PC-3 (cell line): ENCODE results near the gene HOXC10. TPM values are rescaled to one million over a fixed set of nuclear protein-coding genes. Genes with fewer than 3 reads are reported as not detected.

Experiments
- ATAC-seq: fragments of 200-7000 bp; cut with Tn5 transposase; 2 replicates; pipeline ENCODE4 v1.9.1; 2020; ENCODE audit warnings: mild to moderate bottlenecking, moderate library complexity
- BruUV-seq: library from RNA; stranded (reverse); fragments of 400-500 nt; replicated peaks from 2 replicates; lab custom pipeline; 2021; lab: Mats Ljungman, UMichigan
- CTCF ChIA-PET: fragments of 300-600 bp; sonication (Branson Sonifier 250); formaldehyde crosslinking; loops from one replicate; lab custom pipeline; 2022; ENCODE audit warnings: antibody characterized with exemption; lab: Charles Lee
- POLR2A ChIA-PET: fragments of 300-600 bp; sonication (Branson Sonifier 250); formaldehyde crosslinking; loops from one replicate; lab custom pipeline; 2022; ENCODE audit warnings: antibody characterized with exemption; ENCODE audit not compliant: unreplicated experiment; lab: Charles Lee
- DNase-seq: peaks from one replicate; pipeline ENCODE4 v3.0.0-alpha.2; 2015
- H2AFZ ChIP-seq: fragments of 300-600 bp; sonication (generic); 2 replicates; pipeline ENCODE4 v1.6.0; 2016; ENCODE audit warnings: antibody characterized with exemption, low read length
- H3F3A ChIP-seq: fragments of 300-600 bp; sonication (generic); one replicate; pipeline ENCODE4 v1.6.0; 2017; ENCODE audit warnings: antibody characterized with exemption, low read length, control low read depth, mild to moderate bottlenecking; ENCODE audit not compliant: unreplicated experiment
- H3K27ac ChIP-seq: fragments of 300-600 bp; sonication (generic); 2 replicates; pipeline ENCODE4 v1.5.1; 2016; ENCODE audit warnings: mild to moderate bottlenecking, low read length
- H3K27me3 ChIP-seq: fragments of 300-600 bp; sonication (generic); 2 replicates; pipeline ENCODE4 v1.6.1; 2016; ENCODE audit warnings: low read length, mixed read lengths
- H3K36me3 ChIP-seq: fragments of 300-600 bp; sonication (generic); 2 replicates; pipeline ENCODE4 v1.6.1; 2016; ENCODE audit warnings: low read depth, mixed run types, low read length, mixed read lengths
- H3K4me1 ChIP-seq: fragments of 300-600 bp; sonication (generic); 2 replicates; pipeline ENCODE4 v1.5.1; 2016; ENCODE audit warnings: low read length; ENCODE audit not compliant: insufficient read depth
- H3K4me2 ChIP-seq: fragments of 300-600 bp; sonication (generic); 2 replicates; pipeline ENCODE4 v1.6.0; 2016; ENCODE audit warnings: low read length
- H3K4me3 ChIP-seq: fragments of 300-600 bp; sonication (generic); 2 replicates; pipeline ENCODE4 v1.5.1; 2016; ENCODE audit warnings: mild to moderate bottlenecking, low read length, mixed read lengths
- H3K79me2 ChIP-seq: fragments of 300-600 bp; sonication (generic); 2 replicates; pipeline ENCODE4 v1.6.1; 2017; ENCODE audit warnings: low read length, mixed read lengths
- H3K9ac ChIP-seq: fragments of 300-600 bp; sonication (generic); 2 replicates; pipeline ENCODE4 v1.6.0; 2016; ENCODE audit warnings: mild to moderate bottlenecking, low read length
- H3K9me2 ChIP-seq: fragments of 300-600 bp; sonication (generic); replicated peaks from 2 replicates; pipeline ENCODE4 v1.6.1; 2016; ENCODE audit warnings: mixed run types, low read length, mixed read lengths
- H3K9me3 ChIP-seq: fragments of 300-600 bp; sonication (generic); 2 replicates; pipeline ENCODE4 v1.6.1; 2016; ENCODE audit warnings: low read length, mixed read lengths
- H4K20me1 ChIP-seq: fragments of 300-600 bp; sonication (generic); 2 replicates; pipeline ENCODE4 v1.6.1; 2016; ENCODE audit warnings: low read length, mixed read lengths
- CTCF ChIP-seq: fragments of 300-600 bp; sonication (generic); conservative IDR thresholded peaks from 2 replicates; pipeline ENCODE4 v1.5.1; 2017; ENCODE audit warnings: antibody characterized with exemption, low read depth, mild to moderate bottlenecking, low read length
- EZH2 ChIP-seq: fragments of 300-600 bp; sonication (generic); IDR thresholded peaks from one replicate; pipeline ENCODE4 v1.6.1; 2017; ENCODE audit warnings: antibody characterized with exemption, mild to moderate bottlenecking, low read length; ENCODE audit not compliant: unreplicated experiment
- EZH2phosphoT487 ChIP-seq: fragments of 300-600 bp; sonication (generic); IDR thresholded peaks from 2 replicates; pipeline ENCODE4 v1.6.1; 2018; ENCODE audit warnings: mild to moderate bottlenecking, antibody characterized with exemption, low read length, borderline replicate concordance
- intact Hi-C: fragments of 100-400 bp; cut with micrococcal nuclease; formaldehyde crosslinking; loops from 2 replicates; pipeline ENCODE4 v1.9.0; 2023
- total RNA-seq: library from RNA; depleted of rRNA; stranded (reverse); fragments of >200 nt; gene quantifications from 2 replicates; pipeline ENCODE4 v1.2.3, GENCODE V29; 2014

The HOXC10 gene
- total RNA-seq, 1 experiment from 2014 or later, result 0.69 TPM

- DNase-seq (no peak), ATAC-seq (no peak)
- H3K36me3 ChIP-seq, result no peaks in the 10 kb centered on the region
- no peak overlapping the region for H3K9ac ChIP-seq
- TF ChIP-seq EZH2 (no peak), CTCF (no peak), EZH2phosphoT487 (no peak)
- H3K9me3 ChIP-seq, result no peaks in the 10 kb centered on the region
- ChIA-PET POLR2A (no interaction called here), CTCF (interaction anchor here (0.5 kb wide), 1 partner anchor 15 kb away, joined by 7 read pairs; the partner anchor contains the start of gene HOXC8)
- no peak overlapping the region for H3K4me2 ChIP-seq
- H3K79me2 ChIP-seq, result peaks cover 81% of the 10 kb centered on the region
- no peaks in the 10 kb centered on the region for H3K27me3 ChIP-seq
- no peaks in the 10 kb centered on the region for H3K9me2 ChIP-seq
- H3K27ac ChIP-seq, result no peak overlapping the region
- no peaks in the 10 kb centered on the region for H4K20me1 ChIP-seq
- no peaks in the 10 kb centered on the region for H3F3A ChIP-seq
- no TSS peak for BruUV-seq
- H2AFZ ChIP-seq, result no peak overlapping the region
- intact Hi-C loops, result no loop called here
- no peak overlapping the region for H3K4me3 ChIP-seq
- peaks cover 10% of the 10 kb centered on the region for H3K4me1 ChIP-seq
These were observed 39.2 kb downstream of the HOXC10 start for GRCh38 chr12:54024127-54024526.

- Histone ChIP-seq H3K4me1 (peaks cover 10% of the 10 kb centered on the region), H3K9ac (no peak overlapping the region), H3K27ac (no peak overlapping the region), H3K79me2 (peaks cover 75% of the 10 kb centered on the region), H3K4me2 (no peak overlapping the region), H3K27me3 (no peaks in the 10 kb centered on the region), H2AFZ (no peak overlapping the region), H3K4me3 (no peak overlapping the region), H4K20me1 (no peaks in the 10 kb centered on the region), H3K9me2 (no peaks in the 10 kb centered on the region), H3F3A (no peaks in the 10 kb centered on the region), H3K9me3 (no peaks in the 10 kb centered on the region), H3K36me3 (no peaks in the 10 kb centered on the region)
- ChIA-PET CTCF (no interaction called here), POLR2A (no interaction called here)
- BruUV-seq, result no TSS peak
- ATAC-seq, result no peak
- no peak for DNase-seq
- intact Hi-C loops, result no loop called here
- no peak for TF ChIP-seq CTCF
These were observed 39.8 kb downstream of the HOXC10 start for GRCh38 chr12:54024581-54025305.
